Hematopoietic multipotent progenitor cell treated with erythropoietin and hydrocortisone succinate and interleukin-3 and kit ligand, for 15 days (in vitro differentiated cells): ENCODE data around the gene USP47.

Experiments
- DNase-seq: peaks from one replicate; pipeline ENCODE4 v3.0.0-alpha.2; 2015; ENCODE audit warnings: low spot score

USP47 gene

DNA sequence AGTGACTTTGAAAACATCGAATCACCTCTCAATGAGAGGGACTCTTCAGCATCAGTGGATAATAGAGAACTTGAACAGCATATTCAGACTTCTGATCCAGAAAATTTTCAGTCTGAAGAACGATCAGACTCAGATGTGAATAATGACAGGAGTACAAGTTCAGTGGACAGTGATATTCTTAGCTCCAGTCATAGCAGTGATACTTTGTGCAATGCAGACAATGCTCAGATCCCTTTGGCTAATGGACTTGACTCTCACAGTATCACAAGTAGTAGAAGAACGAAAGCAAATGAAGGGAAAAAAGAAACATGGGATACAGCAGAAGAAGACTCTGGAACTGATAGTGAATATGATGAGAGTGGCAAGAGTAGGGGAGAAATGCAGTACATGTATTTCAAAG is 100.9 kb downstream of the USP47 start:
- DNase-seq = no peak

DNA sequence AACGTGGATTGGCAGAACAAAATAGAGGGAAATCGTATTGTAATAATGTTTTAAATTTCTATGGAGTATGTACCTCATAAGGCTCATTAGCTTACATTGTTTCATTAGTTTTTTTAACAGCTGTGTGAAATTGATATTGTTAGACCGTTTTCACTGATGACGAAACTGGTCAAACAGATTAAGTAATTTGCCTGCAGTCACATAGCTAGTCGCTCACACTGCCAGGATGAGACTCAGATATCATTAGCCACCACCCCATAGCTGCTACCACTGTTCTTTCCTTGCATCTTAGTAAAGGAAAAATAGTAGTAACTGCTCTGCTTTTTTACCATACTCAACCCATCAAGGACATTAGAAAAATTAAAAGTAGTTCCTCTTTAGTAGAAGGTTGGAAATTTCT is 102.7 kb downstream of the USP47 start:
- DNase-seq = no peak

DNA sequence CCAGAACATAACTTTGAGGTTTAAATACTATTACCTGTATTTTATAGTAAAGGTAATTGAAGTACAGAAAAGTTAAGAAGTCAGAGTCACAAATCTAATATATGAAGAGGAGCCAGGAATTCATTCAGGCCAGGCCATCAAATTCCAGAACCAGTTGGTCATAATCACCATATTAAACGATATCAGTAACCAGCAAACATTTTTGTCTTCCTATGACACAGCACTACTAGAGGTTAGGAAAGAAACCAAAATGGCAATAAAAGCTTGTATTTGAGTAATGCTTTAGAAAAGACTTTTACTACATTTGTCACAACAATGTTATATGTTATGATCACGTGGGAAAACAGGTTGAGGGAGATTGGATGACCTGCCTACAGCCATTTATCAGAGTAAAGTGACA is 104.4 kb downstream of the USP47 start:
- DNase-seq = no peak

DNA sequence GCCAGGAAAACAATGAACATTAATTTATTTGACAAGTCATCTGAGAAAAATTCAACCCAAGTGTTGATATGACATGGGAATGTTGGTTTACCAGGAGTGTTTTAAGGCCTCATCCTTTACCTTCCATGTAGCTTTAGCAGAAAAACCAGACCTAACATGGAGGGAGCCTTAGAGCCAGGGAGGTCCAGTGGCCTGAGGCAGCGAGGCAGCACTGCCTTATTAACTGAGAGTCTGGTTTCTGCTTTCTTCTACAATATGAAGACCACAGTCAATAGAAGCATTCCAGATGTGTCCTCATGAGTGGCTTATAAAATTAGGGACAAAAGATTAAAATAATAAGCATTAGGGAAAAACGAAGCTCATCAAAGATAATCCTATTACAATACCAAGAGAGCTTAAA is 105.1 kb downstream of the USP47 start:
- DNase-seq = no peak

DNA sequence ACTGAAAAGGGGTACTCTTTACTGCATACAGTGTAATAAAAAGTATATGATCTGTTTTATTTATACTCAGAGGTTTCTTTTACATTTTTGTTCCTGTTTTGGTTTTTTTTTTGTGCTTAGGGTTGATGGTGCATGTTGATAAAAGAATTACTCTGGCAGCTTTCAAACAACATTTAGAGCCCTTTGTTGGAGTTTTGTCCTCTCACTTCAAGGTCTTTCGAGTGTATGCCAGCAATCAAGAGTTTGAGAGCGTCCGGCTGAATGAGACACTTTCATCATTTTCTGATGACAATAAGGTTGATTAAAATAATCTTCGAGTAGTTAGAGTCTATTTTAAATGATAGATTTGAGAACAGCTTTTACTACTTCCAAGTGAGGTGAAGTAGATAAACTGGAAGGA is 106.1 kb downstream of the USP47 start:
- DNase-seq = no peak

DNA sequence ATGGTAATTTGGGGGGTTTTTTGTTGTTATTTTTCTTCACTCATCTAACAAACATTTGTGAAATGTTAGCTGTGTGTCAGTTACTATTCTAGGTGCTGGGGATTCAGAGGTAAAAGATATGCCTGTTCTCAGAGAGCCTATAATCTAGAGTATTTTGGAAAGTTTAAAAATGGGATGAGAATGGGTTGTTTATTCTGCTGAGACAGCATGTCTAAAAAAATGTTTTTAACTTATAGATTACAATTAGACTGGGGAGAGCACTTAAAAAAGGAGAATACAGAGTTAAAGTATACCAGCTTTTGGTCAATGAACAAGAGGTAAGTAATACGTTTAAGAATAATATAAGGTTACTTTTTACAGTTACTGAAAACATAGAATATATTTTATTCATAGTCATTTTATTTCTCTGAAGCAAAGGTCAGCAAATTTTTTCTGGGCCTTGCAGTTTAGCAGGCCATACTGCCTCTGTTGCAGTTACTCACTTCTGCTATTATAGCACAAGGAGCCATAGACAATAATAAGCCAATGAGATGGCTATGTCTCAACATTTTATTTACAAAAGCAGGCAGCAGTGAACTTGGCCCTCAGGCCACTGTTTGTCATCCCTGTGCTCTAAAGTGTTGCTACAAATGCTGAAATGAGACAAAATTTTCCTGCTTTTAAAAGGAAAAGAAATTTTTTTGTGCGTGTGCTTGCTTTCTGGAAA is 106.6 kb downstream of the USP47 start:
- no peak for DNase-seq

DNA sequence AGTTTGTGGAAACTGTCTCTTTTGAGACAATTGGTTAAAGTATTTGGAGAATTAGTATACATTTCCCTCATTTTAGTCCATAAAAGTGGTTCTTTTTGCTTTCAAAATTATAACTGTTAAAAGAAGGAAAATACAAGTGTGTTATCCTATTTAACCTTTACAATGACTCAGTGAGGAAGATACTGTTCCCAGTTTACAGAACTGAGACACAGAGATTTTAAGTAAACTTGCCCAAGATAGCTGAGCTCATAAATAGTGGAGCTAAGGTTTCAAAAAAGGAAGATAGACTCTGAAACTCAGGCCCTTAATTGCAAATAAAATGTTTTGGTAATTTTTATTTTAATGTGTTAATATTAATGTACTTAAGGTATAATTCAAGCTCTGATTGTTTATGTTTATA is 107.7 kb downstream of the USP47 start:
- DNase-seq = no peak

DNA sequence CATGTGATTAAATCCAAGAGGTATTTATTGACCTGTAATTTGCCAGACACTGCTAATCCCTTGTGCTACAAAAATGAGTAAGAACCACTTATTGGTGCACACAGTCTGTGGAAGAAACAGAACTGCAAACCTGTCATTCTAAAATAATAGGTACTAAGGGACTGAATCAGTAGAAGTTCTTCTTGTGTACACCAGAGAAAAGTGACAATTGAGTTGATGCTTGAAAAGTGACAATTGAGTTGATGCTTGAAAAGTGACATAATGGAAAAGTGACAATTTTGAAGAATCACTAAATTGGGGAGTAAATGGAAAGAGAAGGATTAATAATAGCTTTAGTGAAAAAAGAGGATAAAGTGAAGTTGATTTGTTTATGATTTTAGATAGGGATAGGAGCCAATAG is 110.3 kb downstream of the USP47 start:
- no peak for DNase-seq

DNA sequence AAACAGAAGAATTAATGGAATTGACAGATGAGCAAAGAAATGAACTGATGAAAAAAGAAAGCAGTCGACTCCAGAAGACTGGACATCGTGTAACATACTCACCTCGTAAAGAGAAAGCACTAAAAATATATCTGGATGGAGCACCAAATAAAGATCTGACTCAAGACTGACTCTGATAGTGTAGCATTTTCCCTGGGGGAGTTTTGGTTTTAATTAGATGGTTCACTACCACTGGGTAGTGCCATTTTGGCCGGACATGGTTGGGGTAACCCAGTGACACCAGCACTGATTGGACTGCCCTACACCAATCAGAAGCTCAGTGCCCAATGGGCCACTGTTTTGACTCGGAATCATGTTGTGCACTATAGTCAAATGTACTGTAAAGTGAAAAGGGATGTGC is 114.2 kb downstream of the USP47 start:
- no peak for DNase-seq

DNA sequence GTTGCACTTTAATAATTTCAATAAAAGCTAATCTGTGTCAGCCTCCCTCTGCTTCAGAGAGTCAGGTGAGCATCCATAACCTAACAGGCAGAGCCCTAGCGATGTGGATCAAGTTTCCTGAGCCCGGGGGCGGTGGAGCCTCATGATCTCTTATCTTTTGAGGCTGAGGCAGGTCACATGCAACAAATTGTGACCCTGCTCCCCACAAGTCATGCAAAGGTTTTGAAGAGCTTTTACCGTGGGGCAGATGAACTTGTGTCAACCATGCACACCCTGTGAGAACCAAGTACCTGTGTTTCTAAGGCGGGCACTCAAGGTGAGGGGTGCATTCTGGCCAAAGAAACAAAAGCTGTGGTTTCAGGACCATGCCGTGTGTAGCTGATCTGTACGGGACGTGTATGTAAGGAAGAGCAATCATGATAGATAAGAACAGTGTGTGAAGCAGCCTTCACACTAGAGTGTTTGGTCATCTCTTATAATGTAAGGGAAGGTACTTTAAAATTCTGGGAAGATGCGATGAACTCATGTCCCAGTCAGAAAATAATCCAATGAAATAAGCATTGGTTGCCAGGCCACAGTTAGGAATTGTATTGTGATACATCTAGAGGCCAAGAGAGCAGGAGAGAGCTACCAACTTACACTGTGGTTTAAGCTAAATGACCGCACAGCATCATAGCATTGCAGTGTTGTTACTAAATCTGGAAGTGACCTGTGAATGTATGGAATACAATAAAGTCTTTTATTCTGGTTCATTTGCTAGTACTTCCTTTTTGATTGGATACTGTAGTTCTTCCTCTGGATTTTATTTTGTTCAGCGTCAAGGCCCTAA is 116.8 kb downstream of the USP47 start:
- no peak for DNase-seq

DNA sequence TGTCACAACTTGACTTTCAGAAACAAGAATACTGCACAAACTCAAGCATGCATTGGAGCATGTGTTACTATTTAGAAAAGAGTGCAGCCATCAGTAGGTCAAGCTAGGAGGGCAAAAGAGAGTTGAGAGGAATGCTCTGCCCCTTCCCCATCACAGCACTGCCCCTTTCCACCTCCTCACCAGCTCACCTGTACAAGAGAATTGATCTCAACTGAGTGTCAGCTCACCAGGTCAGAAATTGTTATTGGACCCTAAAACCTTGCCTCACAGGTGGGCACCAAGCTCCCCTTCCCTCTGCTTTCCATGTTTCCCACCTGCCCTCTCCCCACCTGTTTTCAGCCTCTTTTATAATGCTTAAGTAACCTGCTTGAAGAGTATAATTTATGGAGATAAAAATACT is 117.8 kb downstream of the USP47 start:
- DNase-seq = no peak

DNA sequence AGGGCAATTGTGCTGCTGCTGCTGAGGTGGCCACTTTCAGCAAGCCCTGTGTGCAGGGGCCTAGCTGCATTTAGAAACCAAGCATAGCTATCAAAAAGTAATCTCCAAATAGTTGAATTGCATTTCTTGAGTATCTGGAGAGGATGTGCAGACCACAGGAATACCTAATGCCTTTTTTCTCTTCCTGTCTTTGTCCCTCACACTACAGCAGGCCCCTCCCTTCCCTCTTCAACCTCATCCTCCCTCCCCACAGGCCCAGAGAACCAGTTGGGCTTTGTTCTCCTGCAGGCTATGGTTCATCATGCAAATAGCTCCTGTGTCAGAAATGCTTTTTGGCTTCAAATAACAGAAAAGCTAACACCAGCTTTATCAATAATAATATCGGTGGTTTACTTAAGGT is 118.9 kb downstream of the USP47 start:
- DNase-seq = no peak

DNA sequence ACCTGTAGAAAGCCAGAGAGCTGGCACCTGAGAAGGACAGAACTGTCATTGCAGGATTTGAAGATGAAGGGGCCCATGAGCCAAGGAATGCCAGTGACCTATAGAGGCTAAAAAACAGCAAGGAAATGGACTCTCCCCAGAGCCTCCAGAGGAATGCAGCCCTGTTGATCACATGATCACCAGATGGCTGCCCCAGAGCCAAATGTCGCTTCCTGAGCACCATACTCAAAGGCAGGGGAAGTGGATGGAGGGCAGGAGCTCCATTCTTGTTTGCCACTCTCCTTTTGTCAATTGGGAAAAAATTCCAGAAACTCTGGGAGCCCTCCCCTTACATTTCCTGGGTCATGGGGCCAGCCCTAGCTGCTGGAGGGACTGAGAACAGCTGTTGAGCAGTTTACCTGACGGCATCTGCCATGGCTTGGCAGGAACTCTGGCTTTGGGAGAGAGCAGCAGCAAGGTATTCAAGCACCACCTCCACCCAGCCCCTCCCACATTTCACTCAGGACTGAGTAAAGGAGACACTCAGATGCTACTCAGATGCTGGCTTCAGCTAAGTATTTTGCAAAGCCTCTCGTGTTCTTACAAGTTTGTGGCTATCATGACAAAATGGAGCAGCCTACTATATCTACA is 119.7 kb downstream of the USP47 start:
- no peak for DNase-seq

DNA sequence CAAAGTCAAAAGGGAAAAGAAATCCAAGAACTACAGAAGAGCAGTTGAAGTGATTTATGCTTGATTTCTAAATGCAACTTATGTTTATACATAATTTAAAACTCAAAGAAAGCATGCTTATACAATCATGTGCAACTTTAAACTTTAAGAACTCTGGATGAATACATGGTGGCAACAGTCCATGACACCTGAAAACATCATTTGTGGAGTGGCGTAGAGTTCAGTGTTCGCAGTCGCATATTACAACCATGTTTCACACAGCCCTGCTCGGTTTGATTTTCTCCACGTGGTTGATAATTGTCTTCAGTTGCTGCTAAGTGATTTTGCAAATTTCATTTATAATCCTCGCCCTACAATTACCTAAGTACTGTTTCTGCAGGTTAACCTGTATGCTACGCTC is 121.3 kb downstream of the USP47 start:
- DNase-seq = no peak

DNA sequence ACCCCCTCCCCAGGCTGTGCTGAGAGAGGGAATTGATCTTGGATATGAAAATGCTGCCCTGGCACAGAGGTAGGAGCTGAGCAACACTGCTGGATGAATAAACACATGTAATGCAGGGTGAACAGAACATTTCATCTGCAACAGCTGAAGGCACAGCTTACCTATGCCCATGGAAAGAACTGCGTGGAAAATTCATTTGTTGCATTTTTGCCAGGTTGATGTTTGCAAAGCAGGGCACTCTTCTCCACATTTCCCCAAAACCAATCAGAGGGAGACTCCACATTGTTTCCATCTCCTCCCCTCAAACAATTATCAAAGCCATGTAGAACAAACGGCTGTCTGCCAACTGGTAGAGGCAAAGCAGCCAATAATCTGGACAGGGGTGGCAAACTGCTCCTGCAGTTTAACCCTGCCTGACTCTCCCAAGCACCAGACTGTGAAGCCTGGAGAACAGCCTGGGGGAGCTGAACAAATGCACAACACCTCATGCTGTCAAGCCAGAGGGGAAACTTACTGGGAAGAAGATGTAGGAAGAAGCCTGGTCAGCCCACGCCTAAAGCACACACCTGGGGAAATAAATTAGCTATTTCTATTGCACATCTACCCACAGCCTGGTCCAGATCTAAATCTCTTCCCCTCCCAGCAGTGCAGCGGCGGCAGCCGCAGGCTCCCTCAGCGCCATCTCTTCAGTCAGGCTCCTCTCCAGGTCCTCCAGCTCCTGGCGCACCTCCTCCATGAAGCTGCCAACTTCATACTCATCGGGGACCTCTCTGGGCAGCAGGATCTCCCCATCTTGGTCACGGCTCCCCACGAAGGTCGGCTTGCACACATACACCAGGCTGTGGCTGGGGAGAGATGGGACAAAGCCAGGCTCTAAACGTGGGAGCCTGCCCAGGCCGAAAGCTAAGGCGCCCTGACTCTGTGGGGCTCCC is 122.3 kb downstream of the USP47 start:
- no peak for DNase-seq

DNA sequence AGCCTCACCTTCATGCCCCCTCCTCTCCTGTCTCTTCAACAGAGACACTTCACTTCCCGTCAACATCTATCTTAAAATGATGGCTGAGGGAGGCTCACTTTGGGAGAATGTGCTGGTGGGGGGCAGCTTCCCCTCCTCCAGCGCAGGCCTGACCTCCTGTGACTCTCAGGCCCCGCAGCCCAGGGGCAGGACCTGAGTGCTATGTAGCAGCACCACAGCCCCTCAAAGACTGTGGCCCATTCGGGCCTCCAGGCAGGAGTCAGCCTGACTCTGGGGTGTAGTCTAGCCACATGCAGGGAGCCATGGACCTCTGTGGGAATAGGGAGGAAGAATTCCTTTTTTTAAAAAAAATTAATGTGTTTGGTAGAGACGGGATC is 123.0 kb downstream of the USP47 start:
- DNase-seq = no peak

DNA sequence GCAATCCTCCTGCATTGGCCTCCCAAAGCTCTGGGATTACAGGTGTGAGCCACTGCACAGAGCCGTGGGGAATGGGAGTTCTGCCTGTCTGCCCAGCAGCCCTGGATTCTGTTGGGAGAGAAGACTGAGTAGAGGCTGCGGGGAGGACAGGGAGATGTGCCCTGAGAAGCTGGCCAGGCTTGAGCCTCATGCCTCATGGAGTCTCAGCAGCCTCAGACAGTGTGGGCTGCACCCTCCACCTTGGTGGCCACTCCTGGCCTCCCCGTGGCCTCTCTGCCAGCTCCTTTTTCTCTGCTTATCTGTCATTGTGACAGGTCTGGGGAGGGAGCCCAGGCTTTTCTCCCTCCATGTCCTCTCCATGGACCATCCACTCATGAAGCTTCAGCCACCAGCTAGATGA is 123.4 kb downstream of the USP47 start:
- no peak for DNase-seq

DNA sequence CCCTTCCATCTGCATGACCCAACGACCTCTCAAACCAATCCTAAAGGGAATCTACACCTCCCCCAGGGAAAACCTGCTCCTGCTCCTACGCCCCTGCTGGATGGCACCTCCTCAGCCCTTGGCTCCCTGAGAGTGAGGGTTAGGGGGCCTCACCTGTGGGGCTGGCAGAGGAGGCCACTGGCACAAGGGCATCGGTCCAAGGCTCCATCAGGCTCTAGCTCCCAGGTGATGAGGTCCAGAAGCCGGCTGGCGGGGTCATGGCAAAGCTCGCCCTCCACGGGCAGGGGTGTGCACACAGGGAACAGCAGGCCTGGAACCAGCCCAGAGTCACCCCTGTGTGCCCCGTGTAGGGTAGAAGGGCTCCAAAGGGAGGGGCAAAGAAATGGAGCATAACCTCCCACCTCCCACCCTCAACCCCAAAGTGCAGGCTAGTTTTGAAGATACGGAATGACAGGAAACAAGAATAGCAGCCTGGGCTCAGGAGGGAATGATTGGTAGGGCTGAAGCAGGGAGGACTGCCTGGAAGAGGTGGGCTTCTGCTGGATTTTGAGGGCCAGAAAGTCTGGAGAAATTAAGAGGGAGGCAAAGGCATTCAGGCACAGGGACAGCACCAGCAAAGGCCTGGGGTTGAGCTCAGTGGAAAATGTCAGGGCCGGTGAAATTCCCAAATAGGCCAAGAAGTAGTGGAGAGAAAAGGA is 124.0 kb downstream of the USP47 start:
- DNase-seq = no peak

DNA sequence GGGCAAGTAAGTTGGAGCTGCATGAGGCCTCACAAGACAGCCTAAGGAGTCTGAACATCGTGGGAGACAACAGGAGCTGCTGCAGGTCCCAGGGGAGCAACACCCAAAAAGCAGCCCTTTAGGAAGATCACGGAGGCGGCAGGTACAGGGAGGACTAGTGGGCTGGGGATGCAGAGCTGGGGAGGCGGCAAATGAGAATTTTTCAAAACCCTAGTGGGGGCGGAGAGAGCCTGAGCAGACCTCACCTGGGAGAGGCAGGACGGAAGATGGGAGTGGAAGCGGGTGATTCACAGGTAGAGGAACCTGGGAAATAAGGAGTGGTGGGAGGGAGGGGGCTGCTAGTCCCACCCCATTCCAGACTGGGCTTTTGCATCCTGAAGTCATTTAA is 124.6 kb downstream of the USP47 start:
- no peak for DNase-seq

DNA sequence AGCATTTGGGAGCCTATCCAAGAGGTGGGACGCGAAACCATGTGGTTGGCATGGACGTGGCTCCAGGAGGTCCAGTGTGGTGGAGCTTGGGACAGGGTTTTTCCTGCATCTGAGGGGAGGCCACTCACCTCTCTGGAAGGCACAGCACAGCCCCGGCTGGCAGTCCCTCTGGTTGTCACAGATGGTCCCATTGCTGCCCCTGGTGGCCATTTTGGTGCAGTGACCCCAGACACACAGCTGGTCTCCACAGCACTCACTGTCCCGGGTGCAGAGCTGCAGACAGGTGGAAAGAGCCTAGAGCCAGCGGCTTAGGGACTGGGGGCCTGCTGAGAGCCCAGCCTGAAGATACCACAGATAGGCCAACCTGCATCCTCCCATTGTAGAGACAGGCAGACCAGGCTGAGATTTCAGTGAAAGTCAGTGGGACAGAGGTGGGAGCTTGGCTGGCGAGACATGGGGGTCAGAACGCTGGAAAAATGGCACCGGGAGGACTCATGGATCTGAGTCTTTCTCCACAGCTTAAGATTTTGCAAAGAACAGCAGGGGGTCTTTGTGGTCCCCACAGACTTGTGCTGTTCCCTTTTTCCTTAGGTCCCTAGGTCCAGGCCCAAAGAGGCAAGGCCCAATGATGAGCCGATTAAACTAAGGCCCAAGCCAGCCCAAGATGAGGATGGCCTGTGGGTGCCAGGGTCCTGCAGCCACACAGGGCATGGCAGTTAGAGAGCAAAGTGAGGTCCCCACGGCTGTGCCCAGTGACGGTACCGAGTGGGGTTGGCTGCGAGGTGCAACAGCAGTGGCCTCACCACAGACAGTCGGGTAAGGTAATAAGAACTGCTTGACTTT is 125.3 kb downstream of the USP47 start:
- peak; percentile 69 for DNase-seq
